ENCODE data around the gene OTULINL.

GRCh38 chr5:14587150-14587549 is 5.6 kb downstream of the OTULINL start:
- TF ChIP-seq POLR2A (IDR thresholded peaks at IDR 0.05): no peak
- no peak for TF ChIP-seq CTCF (IDR thresholded peaks at IDR 0.05 in 8 of 11, conservative IDR thresholded peaks at IDR 0.05 in 3 of 11)
- peak in 1 of 3 donors; percentile 69 for TF ChIP-seq POLR2AphosphoS5 (IDR thresholded peaks at IDR 0.05)
